ENCODE data around the gene HES3. TPM values are rescaled to one million over a fixed set of nuclear protein-coding genes. Genes with fewer than 3 reads are reported as not detected.

Gene HES3
- total and polyA plus RNA-seq, 10 of the 15 experiments (the other 5 are each of a cell fraction or from before 2014, with no cell fraction given): not detected

GRCh38 chr1:6241107-6241886 is 2.7 kb upstream of the HES3 start:
- SMC1A ChIA-PET (ENCODE audit: uncharacterized antibody, unreplicated experiment): no interaction called here
- Histone ChIP-seq H3K79me2 (ENCODE audit: control insufficient read depth, insufficient read depth, low read length) (no peaks in the 10 kb centered on the region), H3K4me2 (ENCODE audit: control insufficient read depth, insufficient read depth) (no peak overlapping the region), H3K27me3 (replicated peaks in 1 of 2; ENCODE audit: control insufficient read depth in 2 of 2, insufficient read depth in 2 of 2, low read length in 1 of 2) (peaks cover 17 to 24% of the 10 kb centered on the region in 2 experiments), H3K9ac (ENCODE audit: control insufficient read depth, insufficient read depth, low read length) (no peak overlapping the region), H3K27ac (ENCODE audit: control insufficient read depth, insufficient read depth) (no peak overlapping the region), H3K4me1 (ENCODE audit: control insufficient read depth, insufficient read depth, low read length) (peaks cover 5% of the 10 kb centered on the region), H3K9me3 (replicated peaks; ENCODE audit: control insufficient read depth, insufficient read depth, low read length) (no peaks in the 10 kb centered on the region), H4K20me1 (ENCODE audit: control insufficient read depth, insufficient read depth) (no peaks in the 10 kb centered on the region), H3K4me3 (no peak overlapping the region), H2AFZ (ENCODE audit: control insufficient read depth, low read depth, low read length) (no peak overlapping the region), H3K36me3 (ENCODE audit: control insufficient read depth in 2 of 2, insufficient read depth in 2 of 2, low read length in 1 of 2) (no peaks in the 10 kb centered on the region)
- intact Hi-C loops (cut with micrococcal nuclease; ENCODE audit: unreplicated experiment): no loop called here
- no peak for TF ChIP-seq IRF3 (IDR thresholded peaks at IDR 0.05)
- peak; percentile 96; the same call in 1 of the 2 replicates for TF ChIP-seq EZH2 (IDR thresholded peaks at IDR 0.05; ENCODE audit: borderline replicate concordance, control insufficient read depth, low read depth, low read length)
- ATAC-seq (no peak), DNase-seq (ENCODE audit: low read depth, low spot score) (no peak), FAIRE-seq (no peak)
- in situ Hi-C loops (cut with MboI): no loop called here
- WGBS (ENCODE audit: insufficient coverage, insufficient replicate concordance, low lambda C conversion rate, missing lambda C conversion rate): 19% methylated on average over 25 of the region's 33 CpGs
- CTCF ChIA-PET: no interaction called here
- POLR2A ChIA-PET: no interaction called here
- RAD21 ChIA-PET (ENCODE audit: unreplicated experiment): interaction anchor here (0.7 kb wide), 1 partner anchor 338 kb away, joined by 3 read pairs; the partner anchor contains the start of gene ZBTB48
- no TSS peak for BruUV-seq (replicated peaks)

DNA sequence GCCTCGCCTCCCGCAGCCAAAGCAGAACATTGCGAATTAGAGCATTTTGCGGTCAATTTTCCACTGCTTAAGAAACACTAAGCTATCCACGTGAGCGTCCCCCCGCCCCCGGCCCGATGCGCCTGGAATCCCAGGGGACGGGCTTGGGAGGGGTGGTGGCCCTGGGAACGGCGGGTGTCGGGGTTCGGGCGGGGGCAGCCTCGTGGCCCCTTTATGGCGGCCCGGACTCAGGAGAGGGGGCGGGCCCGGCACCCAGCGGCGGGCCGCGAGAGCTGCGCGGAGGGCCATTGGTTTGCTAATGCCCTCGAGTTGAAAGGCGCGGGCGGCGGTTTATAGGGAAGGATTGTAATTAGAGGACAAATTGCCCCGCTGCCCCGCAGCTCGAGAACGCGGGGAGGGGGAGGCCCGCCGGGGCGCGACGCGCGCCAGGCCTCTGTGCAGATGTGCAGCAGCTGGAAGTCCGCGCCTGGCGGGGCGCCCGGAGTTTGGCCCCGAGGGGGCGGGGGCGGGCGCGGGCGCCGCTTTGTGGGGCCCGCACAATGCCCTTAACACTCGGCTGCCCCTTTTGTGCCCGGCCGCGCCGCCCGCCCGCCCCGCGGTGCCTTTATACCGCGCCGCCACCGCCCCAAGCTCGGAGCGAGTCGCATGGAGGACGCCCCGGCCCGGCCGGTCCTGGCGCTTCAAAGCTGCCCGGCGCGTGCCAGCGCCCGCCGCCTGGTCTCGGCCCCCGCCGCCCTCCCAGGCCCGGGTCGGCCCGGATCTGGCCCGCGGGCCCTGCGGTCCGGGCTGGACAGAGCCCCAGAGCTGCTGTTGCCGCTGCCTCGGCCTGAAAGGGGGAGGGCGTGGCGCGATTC is 1.9 kb upstream of the HES3 start:
- H3K9ac ChIP-seq (ENCODE audit: control insufficient read depth, insufficient read depth, low read length): no peak overlapping the region
- no peaks in the 10 kb centered on the region for H4K20me1 ChIP-seq (ENCODE audit: control insufficient read depth, insufficient read depth)
- WGBS (ENCODE audit: insufficient coverage, insufficient replicate concordance, low lambda C conversion rate, missing lambda C conversion rate): 4% methylated on average over 59 of the region's 99 CpGs
- FAIRE-seq (no peak), DNase-seq (ENCODE audit: low read depth, low spot score) (no peak), ATAC-seq (no peak)
- RAD21 ChIA-PET (ENCODE audit: unreplicated experiment): no interaction called here
- TF ChIP-seq SUZ12 (IDR thresholded peaks at IDR 0.05; ENCODE audit: unreplicated experiment) (peak; percentile 28), WRNIP1 (IDR thresholded peaks at IDR 0.05; ENCODE audit: borderline replicate concordance, low read depth, low read length) (no peak), HCFC1 (IDR thresholded peaks at IDR 0.05; ENCODE audit: low read length) (no peak), KDM1A (IDR thresholded peaks at IDR 0.05; ENCODE audit: borderline replicate concordance) (no peak)
- H3K27ac ChIP-seq (ENCODE audit: control insufficient read depth, insufficient read depth): no peak overlapping the region
- no peak overlapping the region for H3K4me3 ChIP-seq
- no peaks in the 10 kb centered on the region for H3K9me3 ChIP-seq (replicated peaks; ENCODE audit: control insufficient read depth, insufficient read depth, low read length)
- intact Hi-C loops (cut with micrococcal nuclease; ENCODE audit: unreplicated experiment): no loop called here
- no peaks in the 10 kb centered on the region for H3K36me3 ChIP-seq (ENCODE audit: control insufficient read depth in 2 of 2, insufficient read depth in 2 of 2, low read length in 1 of 2)
- peaks cover 5% of the 10 kb centered on the region for H3K4me1 ChIP-seq (ENCODE audit: control insufficient read depth, insufficient read depth, low read length)
- BruUV-seq (replicated peaks): no TSS peak
- H3K79me2 ChIP-seq (ENCODE audit: control insufficient read depth, insufficient read depth, low read length): no peaks in the 10 kb centered on the region
- POLR2A ChIA-PET: no interaction called here
- no peak overlapping the region for H2AFZ ChIP-seq (ENCODE audit: control insufficient read depth, low read depth, low read length)
- H3K27me3 ChIP-seq (replicated peaks in 1 of 2; ENCODE audit: control insufficient read depth in 2 of 2, insufficient read depth in 2 of 2, low read length in 1 of 2): peaks cover 17 to 24% of the 10 kb centered on the region in 2 experiments
- H3K4me2 ChIP-seq (ENCODE audit: control insufficient read depth, insufficient read depth): no peak overlapping the region
- CTCF ChIA-PET: no interaction called here
- SMC1A ChIA-PET (ENCODE audit: uncharacterized antibody, unreplicated experiment): no interaction called here
- in situ Hi-C loops (cut with MboI): no loop called here

Data from GM12878 (cell line).